ENCODE data around the gene PDIA2. TPM values are rescaled to one million over a fixed set of nuclear protein-coding genes. Genes with fewer than 3 reads are reported as not detected.

PDIA2 gene
- total RNA-seq, 1 donor from 2014 or later = not detected

- ATAC-seq (ENCODE audit: low read depth) = no peak
- intact Hi-C loops (cut with micrococcal nuclease) = no loop called here
- CTCF ChIA-PET = no interaction called here
Measured at GRCh38 chr16:242281-242680, 40.7 kb upstream of the PDIA2 start.

GRCh38 chr16:243348-243747 lies 39.6 kb upstream of the PDIA2 start:
- Mint-ChIP-seq H3K4me1 (peaks cover 11% of the 10 kb centered on the region), H3K27ac (no peak overlapping the region), H3K36me3 (ENCODE audit: low read depth) (peaks cover 5% of the 10 kb centered on the region), H3K27me3 (no peaks in the 10 kb centered on the region), H3K4me3 (no peak overlapping the region), H3K9me3 (no peaks in the 10 kb centered on the region)
- DNase-seq (no peak), ATAC-seq (ENCODE audit: low read depth) (no peak)
- no peak for TF ChIP-seq CTCF (IDR thresholded peaks at IDR 0.05)
- ChIA-PET POLR2A (interaction anchor here (1.6 kb wide), 1 partner anchor 8 kb away, joined by 3 read pairs; no protein-coding TSS in a partner anchor), CTCF (no interaction called here)
- intact Hi-C loops (cut with micrococcal nuclease) = no loop called here

More at GRCh38 chr16:242281-242680, 40.7 kb upstream of the PDIA2 start:
- no peak for DNase-seq
- Mint-ChIP-seq H3K36me3 (ENCODE audit: low read depth) (peaks cover 5% of the 10 kb centered on the region), H3K4me3 (no peak overlapping the region), H3K9me3 (no peaks in the 10 kb centered on the region), H3K27ac (no peak overlapping the region), H3K4me1 (peaks cover 11% of the 10 kb centered on the region), H3K27me3 (no peaks in the 10 kb centered on the region)
- POLR2A ChIA-PET = interaction anchor here (0.7 kb wide), 1 partner anchor 65 kb away, joined by 4 read pairs; no protein-coding TSS in a partner anchor
- no peak for TF ChIP-seq CTCF (IDR thresholded peaks at IDR 0.05)

- ATAC-seq (ENCODE audit: low read depth) (no peak), DNase-seq (no peak)
- intact Hi-C loops (cut with micrococcal nuclease) = no loop called here
- Mint-ChIP-seq H3K36me3 (ENCODE audit: low read depth) (peaks cover 9% of the 10 kb centered on the region), H3K27ac (no peak overlapping the region), H3K4me1 (peaks cover 5% of the 10 kb centered on the region), H3K9me3 (no peaks in the 10 kb centered on the region), H3K4me3 (no peak overlapping the region), H3K27me3 (no peaks in the 10 kb centered on the region)
- ChIA-PET CTCF (no interaction called here), POLR2A (no interaction called here)
- no peak for TF ChIP-seq CTCF (IDR thresholded peaks at IDR 0.05)
Measured at GRCh38 chr16:245105-245504, 37.9 kb upstream of the PDIA2 start.

- DNase-seq = no peak
- TF ChIP-seq CTCF (IDR thresholded peaks at IDR 0.05) = no peak
- no peaks in the 10 kb centered on the region for H3K9me3 Mint-ChIP-seq
- H3K4me3 Mint-ChIP-seq = no peak overlapping the region
- no peak for ATAC-seq (ENCODE audit: low read depth)
- no peaks in the 10 kb centered on the region for H3K27me3 Mint-ChIP-seq
- H3K36me3 Mint-ChIP-seq (ENCODE audit: low read depth) = peaks cover 14% of the 10 kb centered on the region
- intact Hi-C loops (cut with micrococcal nuclease) = no loop called here
- no peak overlapping the region for H3K27ac Mint-ChIP-seq
- ChIA-PET CTCF (no interaction called here), POLR2A (no interaction called here)
- H3K4me1 Mint-ChIP-seq = peaks cover under 1% of the 10 kb centered on the region
Measured at GRCh38 chr16:247027-247426, 35.9 kb upstream of the PDIA2 start.

- Mint-ChIP-seq H3K9me3 (no peaks in the 10 kb centered on the region), H3K27ac (no peak overlapping the region), H3K4me3 (no peak overlapping the region), H3K36me3 (ENCODE audit: low read depth) (peaks cover 31% of the 10 kb centered on the region), H3K4me1 (peaks cover 9% of the 10 kb centered on the region), H3K27me3 (no peaks in the 10 kb centered on the region)
- POLR2A ChIA-PET = no interaction called here
- intact Hi-C loops (cut with micrococcal nuclease) = no loop called here
- CTCF ChIA-PET = no interaction called here
- ATAC-seq (ENCODE audit: low read depth) = no peak
- TF ChIP-seq CTCF (IDR thresholded peaks at IDR 0.05) = no peak
- DNase-seq = no peak
Measured at GRCh38 chr16:249431-249830, 33.5 kb upstream of the PDIA2 start.

Data from activated B cell treated with CpG ODN at 0.5 μM for 24 hours (primary cell).